Astrocyte of the spinal cord (primary cell): ENCODE data around the gene SLX4IP.

ENCODE experiments used
- DNase-seq: peaks from one replicate; pipeline ENCODE4 v3.0.0; 2011; ENCODE audit warnings: low read depth, low spot score
- H3K4me3 ChIP-seq: 2 replicates; pipeline ENCODE4 v1.5.1; 2011; ENCODE audit warnings: low read depth, mild to moderate bottlenecking, low read length, moderate library complexity
- in situ Hi-C: cut with HindIII; loops from 2 replicates; pipeline ENCODE4 v1.10.0; 2017; ENCODE audit warnings: low sequenced_read_pairs
- TF ChIP-seq, protein P1 (sequence below): IDR thresholded peaks from 2 replicates; pipeline ENCODE4 v1.5.1; 2012; ENCODE audit warnings: low read depth, mild to moderate bottlenecking, low read length, inconsistent platforms

SLX4IP gene

DNA sequence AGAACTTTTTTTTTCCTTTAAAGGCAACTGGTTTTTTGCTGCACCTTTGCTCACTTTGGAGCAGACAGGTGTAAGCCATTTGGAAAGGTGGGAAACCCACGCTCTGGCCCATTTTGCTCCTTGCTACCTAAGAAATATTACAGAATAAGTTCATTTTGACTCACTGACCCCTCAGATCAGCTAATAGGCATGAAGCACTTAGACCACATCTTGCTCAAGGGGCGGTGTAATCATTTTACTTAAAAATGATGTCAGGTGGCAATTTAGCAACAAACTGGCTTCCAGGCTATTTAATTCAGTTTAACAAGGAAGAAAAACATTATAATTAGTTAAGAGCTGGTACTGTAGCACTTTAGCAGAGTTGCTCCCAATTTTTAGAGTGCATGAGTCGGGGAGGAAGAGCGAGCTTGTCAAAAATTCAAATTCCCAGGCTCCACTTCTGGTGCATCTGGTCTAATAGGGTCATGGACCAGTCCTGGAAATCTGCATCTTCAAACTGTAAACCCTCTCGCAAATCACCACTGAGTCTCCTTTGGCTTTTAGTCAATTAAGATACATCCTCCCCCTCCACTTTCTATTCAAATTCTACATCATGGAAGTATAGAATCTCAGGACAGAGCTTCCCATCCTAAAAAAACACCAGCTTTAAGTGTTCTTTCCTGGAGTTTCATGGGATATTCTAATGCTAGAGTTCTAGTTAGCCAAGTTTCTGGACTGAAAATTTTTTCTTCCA is 200.5 kb downstream of the SLX4IP start:
- in situ Hi-C loops, result no loop called here
- H3K4me3 ChIP-seq, result no peak overlapping the region
- no peak for DNase-seq
- TF ChIP-seq, protein P1, sequence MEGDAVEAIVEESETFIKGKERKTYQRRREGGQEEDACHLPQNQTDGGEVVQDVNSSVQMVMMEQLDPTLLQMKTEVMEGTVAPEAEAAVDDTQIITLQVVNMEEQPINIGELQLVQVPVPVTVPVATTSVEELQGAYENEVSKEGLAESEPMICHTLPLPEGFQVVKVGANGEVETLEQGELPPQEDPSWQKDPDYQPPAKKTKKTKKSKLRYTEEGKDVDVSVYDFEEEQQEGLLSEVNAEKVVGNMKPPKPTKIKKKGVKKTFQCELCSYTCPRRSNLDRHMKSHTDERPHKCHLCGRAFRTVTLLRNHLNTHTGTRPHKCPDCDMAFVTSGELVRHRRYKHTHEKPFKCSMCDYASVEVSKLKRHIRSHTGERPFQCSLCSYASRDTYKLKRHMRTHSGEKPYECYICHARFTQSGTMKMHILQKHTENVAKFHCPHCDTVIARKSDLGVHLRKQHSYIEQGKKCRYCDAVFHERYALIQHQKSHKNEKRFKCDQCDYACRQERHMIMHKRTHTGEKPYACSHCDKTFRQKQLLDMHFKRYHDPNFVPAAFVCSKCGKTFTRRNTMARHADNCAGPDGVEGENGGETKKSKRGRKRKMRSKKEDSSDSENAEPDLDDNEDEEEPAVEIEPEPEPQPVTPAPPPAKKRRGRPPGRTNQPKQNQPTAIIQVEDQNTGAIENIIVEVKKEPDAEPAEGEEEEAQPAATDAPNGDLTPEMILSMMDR, result no peak

DNA sequence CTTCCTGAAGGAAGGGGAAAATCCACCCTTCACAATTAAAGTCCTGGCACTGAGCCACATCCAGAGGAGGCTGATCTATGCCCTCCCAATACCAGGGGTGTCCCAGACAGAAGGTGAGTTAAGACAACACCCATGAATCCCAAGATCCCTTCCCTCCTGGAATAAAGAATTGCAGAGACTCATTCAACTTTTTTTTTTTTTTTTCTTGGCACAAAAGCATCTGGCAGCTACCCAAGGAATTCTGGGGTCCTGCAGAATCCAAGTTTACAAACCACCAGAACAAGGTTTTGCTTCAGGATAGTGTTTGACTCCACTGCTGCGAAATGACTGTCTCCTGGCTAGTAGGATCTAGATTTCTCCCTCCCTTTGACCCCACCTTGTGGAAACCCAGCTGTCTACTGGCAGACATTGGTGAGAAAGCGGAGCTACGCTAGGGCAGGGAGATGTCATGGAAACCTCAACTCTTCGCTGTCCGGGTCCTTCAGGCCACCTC is 201.3 kb downstream of the SLX4IP start:
- DNase-seq, result peak; percentile 78
- TF ChIP-seq, protein P1, result peak; percentile 1
- in situ Hi-C loops, result no loop called here

DNA sequence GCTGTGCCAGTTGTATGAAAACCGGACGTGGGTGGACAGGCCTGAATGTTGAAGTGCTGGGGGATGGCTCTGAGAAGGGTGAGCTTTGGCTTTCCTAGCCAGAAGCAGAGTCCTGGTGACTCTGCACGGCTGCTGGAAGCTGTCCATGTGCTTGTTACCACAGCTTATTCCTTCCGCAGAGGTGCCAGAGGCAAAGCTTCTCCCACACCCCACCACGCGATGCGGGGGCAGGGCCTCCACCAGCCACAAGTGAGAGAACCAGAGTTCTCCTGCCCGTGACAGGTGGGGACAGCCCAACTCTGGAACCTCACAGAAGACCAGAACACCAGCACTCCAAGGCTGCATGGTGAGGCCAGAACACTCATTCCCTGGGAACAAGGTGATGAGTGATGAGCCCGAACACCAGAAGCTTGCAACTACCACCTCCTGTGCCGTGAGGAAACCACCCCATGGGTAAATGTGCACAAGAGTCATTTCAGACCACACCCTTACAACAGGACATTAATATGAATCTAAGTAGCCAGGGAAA is 202.0 kb downstream of the SLX4IP start:
- TF ChIP-seq, protein P1, result no peak
- in situ Hi-C loops, result no loop called here
- peak; percentile 60 for DNase-seq
- H3K4me3 ChIP-seq, result no peak overlapping the region

More for the DNA sequence above, 201.3 kb downstream of the SLX4IP start:
- no peak overlapping the region for H3K4me3 ChIP-seq

DNA sequence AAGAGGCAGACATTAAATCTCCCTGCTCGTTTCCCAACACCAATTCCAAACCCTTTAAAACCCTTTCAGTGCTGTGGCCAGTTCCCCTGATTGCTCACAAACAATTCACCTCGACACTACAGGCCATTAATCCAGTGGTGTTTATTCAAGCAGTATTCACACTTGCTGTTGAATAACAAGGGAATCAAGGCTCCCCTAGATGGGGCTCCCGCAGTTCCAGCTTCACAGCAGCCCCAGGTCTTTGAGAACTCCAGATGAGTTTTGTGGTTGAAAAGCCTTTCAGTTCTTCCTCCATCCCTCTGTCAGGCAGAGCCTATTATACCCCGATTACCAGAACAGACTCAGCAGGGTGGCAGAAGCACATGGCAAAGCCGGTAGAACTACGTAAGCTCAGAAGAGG is 202.5 kb downstream of the SLX4IP start:
- in situ Hi-C loops, result no loop called here
- H3K4me3 ChIP-seq, result no peak overlapping the region
- DNase-seq, result peak; percentile 62
- TF ChIP-seq, protein P1, result no peak

DNA sequence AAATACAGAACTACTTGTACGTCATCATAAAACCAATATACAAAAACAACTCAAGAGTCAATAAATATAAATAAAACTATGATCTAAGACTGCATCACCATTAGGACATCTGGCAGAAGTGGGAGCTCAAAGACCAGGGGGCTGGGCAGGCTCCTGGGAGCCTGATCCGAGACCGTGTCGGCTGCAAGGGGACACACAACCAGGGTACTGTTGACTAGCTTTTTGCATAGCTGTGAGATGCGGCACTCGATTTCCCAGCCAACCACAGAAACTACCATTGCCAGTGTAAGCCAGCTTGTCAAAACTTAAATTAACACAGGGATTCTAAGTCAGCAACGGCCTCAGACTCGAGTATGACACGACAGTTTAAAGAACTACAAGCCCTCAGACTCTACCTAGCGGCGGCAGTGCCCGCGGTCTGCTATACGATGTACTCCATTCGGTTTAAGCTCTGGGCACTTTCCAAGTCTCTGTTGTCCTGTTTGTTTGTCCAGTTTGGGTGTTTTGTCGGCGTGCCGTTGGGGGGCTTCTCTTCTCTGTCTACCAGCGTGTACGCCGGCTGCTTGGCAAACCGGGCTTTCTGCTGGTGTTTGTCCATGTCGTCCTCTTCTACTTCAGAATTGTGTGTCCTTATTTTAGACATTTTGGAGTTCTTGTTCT is 204.1 kb downstream of the SLX4IP start:
- in situ Hi-C loops, result no loop called here
- DNase-seq, result no peak
- no peak overlapping the region for H3K4me3 ChIP-seq
- TF ChIP-seq, protein P1, result no peak

DNA sequence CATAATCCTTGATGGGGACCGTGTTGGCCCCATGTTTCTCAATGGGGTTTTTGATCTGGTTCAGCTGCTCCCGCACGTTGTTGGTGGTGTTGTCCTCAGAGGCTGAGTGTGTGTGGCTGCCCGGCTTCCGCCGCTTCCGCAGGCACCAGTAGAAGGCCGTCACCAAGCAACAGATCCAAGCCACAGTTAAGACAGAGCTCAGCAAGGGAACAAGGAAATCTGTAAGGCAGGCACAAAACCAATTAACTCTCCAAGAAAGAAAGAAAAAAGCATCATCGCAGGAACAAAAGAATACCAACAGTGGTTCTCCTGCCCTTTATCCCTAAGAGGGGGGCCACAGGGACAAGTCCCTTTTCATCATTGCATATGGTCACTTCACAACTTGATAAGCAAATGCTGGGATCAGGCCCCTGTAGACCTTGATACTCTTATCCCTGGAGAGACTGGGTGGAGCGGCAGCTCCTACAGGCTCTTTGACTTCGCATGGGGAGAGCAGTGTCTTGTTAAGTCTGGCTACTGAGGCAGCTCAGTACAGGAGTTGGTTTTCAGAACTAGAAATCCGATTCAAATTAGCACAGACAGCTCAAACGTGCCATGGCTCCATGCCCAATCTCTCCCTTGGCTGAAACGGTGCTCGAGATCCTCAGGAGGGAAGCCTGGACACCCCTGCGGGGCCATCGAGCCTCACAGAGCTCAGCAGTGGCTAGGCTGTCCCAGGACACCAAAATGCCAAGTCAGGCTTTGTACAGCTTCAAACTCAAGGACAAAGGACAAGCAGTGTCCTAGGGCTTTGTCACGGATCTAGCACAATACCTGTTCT is 204.8 kb downstream of the SLX4IP start:
- DNase-seq, result no peak
- in situ Hi-C loops, result no loop called here
- TF ChIP-seq, protein P1, result no peak
- no peak overlapping the region for H3K4me3 ChIP-seq
